ENCODE data around the gene LMOD2.

The LMOD2 gene

DNA sequence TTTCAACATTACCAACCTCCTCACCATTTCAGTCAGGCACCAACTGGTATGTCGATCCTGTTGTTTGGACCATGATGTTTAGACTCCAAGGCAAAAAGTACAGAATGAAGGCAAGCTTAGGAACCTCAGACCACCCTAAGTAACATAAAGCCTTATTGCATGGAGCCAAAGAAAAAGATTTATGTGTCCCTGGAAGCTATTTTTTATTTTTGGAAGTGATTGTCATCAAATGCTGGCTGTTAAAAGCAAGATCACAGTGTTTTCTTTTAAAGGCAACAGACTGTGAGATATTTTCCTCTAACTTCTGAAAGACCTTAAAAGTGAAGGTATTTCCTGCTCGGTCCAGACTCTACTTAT lies 45.8 kb upstream of the LMOD2 start:
- H3K4me3 ChIP-seq (ENCODE audit: low read length), result no peak overlapping the region
- H3K27me3 ChIP-seq (replicated peaks; ENCODE audit: insufficient read depth, low read length), result no peaks in the 10 kb centered on the region
- H3K79me2 ChIP-seq (ENCODE audit: low read length), result no peaks in the 10 kb centered on the region
- H3K36me3 ChIP-seq (replicated peaks; ENCODE audit: insufficient read depth, low read length), result no peaks in the 10 kb centered on the region
- DNase-seq, result no peak
- no peak overlapping the region for H3K9ac ChIP-seq (ENCODE audit: low read length)
- H3K9me2 ChIP-seq (replicated peaks; ENCODE audit: insufficient read depth, low read length), result no peaks in the 10 kb centered on the region
- no peak overlapping the region for H3K27ac ChIP-seq (ENCODE audit: low read length)
- H3K4me2 ChIP-seq (ENCODE audit: low read depth, low read length), result no peak overlapping the region
- no peaks in the 10 kb centered on the region for H4K20me1 ChIP-seq (ENCODE audit: insufficient read depth, low read length)
- no peaks in the 10 kb centered on the region for H3F3A ChIP-seq (ENCODE audit: insufficient read depth, low read length)
- H2AFZ ChIP-seq (ENCODE audit: low read length), result no peak overlapping the region
- peaks cover 13% of the 10 kb centered on the region for H3K4me1 ChIP-seq (ENCODE audit: low read length)
- H3K9me3 ChIP-seq (replicated peaks; ENCODE audit: insufficient read depth, low read length), result no peaks in the 10 kb centered on the region
- TF ChIP-seq, protein P1, sequence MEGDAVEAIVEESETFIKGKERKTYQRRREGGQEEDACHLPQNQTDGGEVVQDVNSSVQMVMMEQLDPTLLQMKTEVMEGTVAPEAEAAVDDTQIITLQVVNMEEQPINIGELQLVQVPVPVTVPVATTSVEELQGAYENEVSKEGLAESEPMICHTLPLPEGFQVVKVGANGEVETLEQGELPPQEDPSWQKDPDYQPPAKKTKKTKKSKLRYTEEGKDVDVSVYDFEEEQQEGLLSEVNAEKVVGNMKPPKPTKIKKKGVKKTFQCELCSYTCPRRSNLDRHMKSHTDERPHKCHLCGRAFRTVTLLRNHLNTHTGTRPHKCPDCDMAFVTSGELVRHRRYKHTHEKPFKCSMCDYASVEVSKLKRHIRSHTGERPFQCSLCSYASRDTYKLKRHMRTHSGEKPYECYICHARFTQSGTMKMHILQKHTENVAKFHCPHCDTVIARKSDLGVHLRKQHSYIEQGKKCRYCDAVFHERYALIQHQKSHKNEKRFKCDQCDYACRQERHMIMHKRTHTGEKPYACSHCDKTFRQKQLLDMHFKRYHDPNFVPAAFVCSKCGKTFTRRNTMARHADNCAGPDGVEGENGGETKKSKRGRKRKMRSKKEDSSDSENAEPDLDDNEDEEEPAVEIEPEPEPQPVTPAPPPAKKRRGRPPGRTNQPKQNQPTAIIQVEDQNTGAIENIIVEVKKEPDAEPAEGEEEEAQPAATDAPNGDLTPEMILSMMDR (IDR thresholded peaks at IDR 0.05; ENCODE audit: low read length), result no peak
- no peak for TF ChIP-seq EZH2 (optimal IDR thresholded peaks at IDR 0.05; ENCODE audit: low read depth, low read length)
- TF ChIP-seq EZH2phosphoT487 (IDR thresholded peaks at IDR 0.05; ENCODE audit: low read length), result no peak

DNA sequence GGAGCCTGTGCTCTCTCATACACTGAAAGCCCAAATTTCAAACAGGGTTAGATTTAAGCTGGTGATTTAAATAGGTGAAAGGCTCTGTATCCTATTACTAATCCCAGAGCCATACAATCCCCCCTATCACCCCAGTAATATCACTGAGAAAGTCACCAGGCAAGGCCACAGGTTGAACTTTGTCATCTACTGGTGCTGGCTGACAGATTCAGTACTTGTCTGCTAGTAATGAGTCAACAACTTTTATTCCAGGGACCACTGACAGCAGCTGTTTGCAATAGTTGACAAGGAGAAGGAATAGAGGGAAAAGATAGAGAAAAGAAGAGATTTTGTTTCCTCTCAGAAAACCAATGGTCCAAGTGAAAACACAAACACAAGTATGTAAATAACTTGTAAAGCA lies 43.6 kb upstream of the LMOD2 start:
- Histone ChIP-seq H3K27ac (ENCODE audit: low read length) (no peak overlapping the region), H3K9me2 (replicated peaks; ENCODE audit: insufficient read depth, low read length) (no peaks in the 10 kb centered on the region), H3K36me3 (replicated peaks; ENCODE audit: insufficient read depth, low read length) (no peaks in the 10 kb centered on the region), H3F3A (ENCODE audit: insufficient read depth, low read length) (no peaks in the 10 kb centered on the region), H3K9ac (ENCODE audit: low read length) (no peak overlapping the region), H3K27me3 (replicated peaks; ENCODE audit: insufficient read depth, low read length) (no peaks in the 10 kb centered on the region), H3K9me3 (replicated peaks; ENCODE audit: insufficient read depth, low read length) (no peaks in the 10 kb centered on the region), H3K4me2 (ENCODE audit: low read depth, low read length) (no peak overlapping the region), H3K4me1 (ENCODE audit: low read length) (peaks cover 13% of the 10 kb centered on the region), H3K4me3 (ENCODE audit: low read length) (no peak overlapping the region), H4K20me1 (ENCODE audit: insufficient read depth, low read length) (no peaks in the 10 kb centered on the region), H3K79me2 (ENCODE audit: low read length) (no peaks in the 10 kb centered on the region), H2AFZ (ENCODE audit: low read length) (no peak overlapping the region)
- TF ChIP-seq, protein P1 (IDR thresholded peaks at IDR 0.05; ENCODE audit: low read length), result no peak
- TF ChIP-seq EZH2 (optimal IDR thresholded peaks at IDR 0.05; ENCODE audit: low read depth, low read length), result no peak
- no peak for DNase-seq

DNA sequence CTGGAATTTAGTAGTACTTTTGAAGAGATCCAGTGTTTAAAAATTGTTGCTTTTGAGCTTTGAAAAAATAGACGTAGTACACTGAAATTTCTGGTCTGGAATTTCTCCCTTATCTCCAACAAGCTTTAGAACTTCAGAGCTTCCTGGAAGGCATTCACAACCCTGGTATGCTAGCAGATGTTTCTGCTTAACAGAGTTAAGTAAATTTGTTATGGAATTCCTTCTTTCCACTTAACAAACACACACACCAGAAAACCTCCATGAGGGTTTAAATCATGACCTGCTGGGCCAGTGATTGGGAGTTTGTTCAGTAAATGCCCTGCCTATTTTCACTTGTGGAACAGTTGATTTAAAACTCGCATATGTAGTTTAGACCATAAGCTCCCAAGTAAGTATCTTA lies 40.3 kb upstream of the LMOD2 start:
- Histone ChIP-seq H4K20me1 (ENCODE audit: insufficient read depth, low read length) (no peaks in the 10 kb centered on the region), H3K4me3 (ENCODE audit: low read length) (no peak overlapping the region), H2AFZ (ENCODE audit: low read length) (no peak overlapping the region), H3K4me1 (ENCODE audit: low read length) (peaks cover 6% of the 10 kb centered on the region; the same call in 1 of the 2 replicates), H3K9me3 (replicated peaks; ENCODE audit: insufficient read depth, low read length) (no peaks in the 10 kb centered on the region), H3K4me2 (ENCODE audit: low read depth, low read length) (no peak overlapping the region), H3K79me2 (ENCODE audit: low read length) (no peaks in the 10 kb centered on the region), H3K27me3 (replicated peaks; ENCODE audit: insufficient read depth, low read length) (no peaks in the 10 kb centered on the region), H3K9me2 (replicated peaks; ENCODE audit: insufficient read depth, low read length) (no peaks in the 10 kb centered on the region), H3F3A (ENCODE audit: insufficient read depth, low read length) (no peaks in the 10 kb centered on the region), H3K36me3 (replicated peaks; ENCODE audit: insufficient read depth, low read length) (no peaks in the 10 kb centered on the region), H3K9ac (ENCODE audit: low read length) (no peak overlapping the region), H3K27ac (ENCODE audit: low read length) (no peak overlapping the region)
- TF ChIP-seq, protein P1 (IDR thresholded peaks at IDR 0.05; ENCODE audit: low read length), result no peak
- TF ChIP-seq EZH2 (optimal IDR thresholded peaks at IDR 0.05; ENCODE audit: low read depth, low read length) (no peak), EZH2phosphoT487 (IDR thresholded peaks at IDR 0.05; ENCODE audit: low read length) (no peak)
- no peak for DNase-seq
